Activated T-cell treated with anti-CD3 and anti-CD28 coated beads, Interleukin-2, amount 50 U/mL, for 1 hour (primary cell): ENCODE results near the gene HDAC4.
A peak's percentile ranks its signal among the peaks of the same experiment; 100 is the strongest.

Experiments
- DNase-seq: peaks from one replicate; pipeline ENCODE4 v3.0.0-alpha.2; 2020

HDAC4 gene

GRCh38 chr2:239291475-239292350 is 109.1 kb downstream of the HDAC4 start:
- no peak for DNase-seq

- DNase-seq = no peak
These were observed 110.0 kb downstream of the HDAC4 start for GRCh38 chr2:239290618-239291474.

GRCh38 chr2:239289545-239289944 is 111.3 kb downstream of the HDAC4 start:
- peak; percentile 47 for DNase-seq

GRCh38 chr2:239288951-239289511 is 111.8 kb downstream of the HDAC4 start:
- DNase-seq = peak; percentile 47

GRCh38 chr2:239288237-239288636 is 112.6 kb downstream of the HDAC4 start:
- DNase-seq = no peak

GRCh38 chr2:239287461-239287860 is 113.4 kb downstream of the HDAC4 start:
- DNase-seq = no peak

- DNase-seq = no peak
These were observed 113.9 kb downstream of the HDAC4 start for GRCh38 chr2:239286901-239287300.

- no peak for DNase-seq
These were observed 114.9 kb downstream of the HDAC4 start for GRCh38 chr2:239285932-239286230.

- peak; percentile 54 for DNase-seq
These were observed 115.5 kb downstream of the HDAC4 start for GRCh38 chr2:239285071-239285931.

GRCh38 chr2:239283961-239284795 is 116.6 kb downstream of the HDAC4 start:
- DNase-seq = no peak

GRCh38 chr2:239283288-239283945 is 117.4 kb downstream of the HDAC4 start:
- no peak for DNase-seq

GRCh38 chr2:239282448-239283287 is 118.2 kb downstream of the HDAC4 start:
- no peak for DNase-seq

- peak; percentile 32 for DNase-seq
These were observed 120.4 kb downstream of the HDAC4 start for GRCh38 chr2:239280296-239281017.

GRCh38 chr2:239279508-239280295 is 121.1 kb downstream of the HDAC4 start:
- peak; percentile 15 for DNase-seq

GRCh38 chr2:239278941-239279365 is 121.9 kb downstream of the HDAC4 start:
- DNase-seq = no peak

GRCh38 chr2:239278361-239278760 is 122.5 kb downstream of the HDAC4 start:
- no peak for DNase-seq

GRCh38 chr2:239277401-239278085 is 123.3 kb downstream of the HDAC4 start:
- DNase-seq = peak; percentile 17

- DNase-seq = peak; percentile 19
These were observed 124.0 kb downstream of the HDAC4 start for GRCh38 chr2:239276851-239277250.
